Nephron (organoid): Measurements from ENCODE around the gene ABHD17A.
A peak's percentile ranks its signal among the peaks of the same experiment; 100 is the strongest.

Experiments used
- H3K27ac Mint-ChIP-seq, 3 experiments: 2 replicates each; pipeline ENCODE4 v1.8.0; 2020; ENCODE audit warnings: mixed read lengths in 3 of 3, mild to moderate bottlenecking in 2 of 3, moderate library complexity in 1 of 3
- H3K27me3 Mint-ChIP-seq: 2 replicates; pipeline ENCODE4 v1.8.0; 2021; ENCODE audit warnings: low read depth, mild to moderate bottlenecking, moderate library complexity, mixed read lengths
- H3K36me3 Mint-ChIP-seq: 2 replicates; pipeline ENCODE4 v1.8.0; 2020; ENCODE audit warnings: low read depth, mixed read lengths
- H3K4me1 Mint-ChIP-seq: 2 replicates; pipeline ENCODE4 v1.8.0; 2020; ENCODE audit warnings: mixed read lengths
- H3K4me3 Mint-ChIP-seq, 3 experiments: 2 replicates each; pipeline ENCODE4 v1.8.0; 2020; ENCODE audit warnings: mild to moderate bottlenecking in 3 of 3, mixed read lengths in 3 of 3, moderate library complexity in 2 of 3
- H3K9me3 Mint-ChIP-seq: 2 replicates; pipeline ENCODE4 v1.8.0; 2020; ENCODE audit warnings: mixed read lengths
- CTCF ChIP-seq, 3 experiments: fragments of 200-600 bp; sonication (generic); IDR thresholded peaks; one replicate each; pipeline ENCODE4 v1.5.0; 2021; ENCODE audit warnings: antibody characterized with exemption in 3 of 3; ENCODE audit not compliant: unreplicated experiment in 3 of 3

The ABHD17A gene

DNA sequence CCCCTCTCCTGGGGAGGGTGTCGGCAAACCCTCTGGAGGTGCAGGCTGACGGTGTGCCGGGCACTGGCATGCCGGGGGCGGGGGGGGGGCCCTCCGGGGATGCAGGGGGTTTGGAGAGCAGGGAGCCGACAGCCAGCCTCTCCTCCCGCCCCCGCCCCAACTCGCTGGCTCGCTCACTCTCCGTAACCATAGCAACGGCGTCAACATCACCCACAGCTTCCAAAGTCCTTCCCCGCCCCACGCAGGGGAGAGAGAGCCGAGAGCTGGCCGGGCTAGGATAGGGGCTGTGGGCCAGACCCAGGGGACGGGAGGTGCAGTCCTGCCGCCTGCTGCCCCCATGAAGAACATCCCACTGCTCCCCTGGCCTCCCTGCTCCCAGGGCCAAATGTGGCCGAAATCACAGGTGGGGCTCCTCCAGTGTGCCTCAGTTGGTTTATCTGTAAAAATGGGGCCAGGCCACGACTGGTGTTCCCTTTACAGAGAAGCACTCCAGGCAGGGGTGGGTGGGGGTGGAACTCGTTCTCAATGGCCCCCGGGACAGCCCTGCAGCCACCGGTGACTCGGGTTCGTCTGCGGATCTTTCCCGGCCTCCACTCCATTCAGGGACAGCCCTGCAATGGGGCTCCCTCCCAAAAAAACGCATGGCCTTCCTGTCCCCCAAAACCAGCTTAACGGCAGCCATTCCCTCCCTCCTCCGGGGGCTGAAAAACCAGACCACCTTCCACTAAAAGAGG lies 25.1 kb downstream of the ABHD17A start:
- Mint-ChIP-seq H3K27ac (no peak overlapping the region), H3K9me3 (no peaks in the 10 kb centered on the region), H3K4me3 (peak overlapping the region; percentile 34 to 91 (median 88)), H3K27me3 (peaks cover 10% of the 10 kb centered on the region), H3K36me3 (no peaks in the 10 kb centered on the region), H3K4me1 (peaks cover 26% of the 10 kb centered on the region)
- TF ChIP-seq CTCF (IDR thresholded peaks at IDR 0.05; ENCODE audit: unreplicated experiment in 3 of 3): no peak

- H3K36me3 Mint-ChIP-seq: no peaks in the 10 kb centered on the region
- TF ChIP-seq CTCF (IDR thresholded peaks at IDR 0.05; ENCODE audit: unreplicated experiment in 3 of 3): no peak
- peak overlapping the region; percentile 6 to 89 (median 73) for H3K27ac Mint-ChIP-seq
- no peaks in the 10 kb centered on the region for H3K9me3 Mint-ChIP-seq
- H3K4me3 Mint-ChIP-seq: peak overlapping the region; percentile 62 to 82 (median 76)
- H3K27me3 Mint-ChIP-seq: peaks cover 10% of the 10 kb centered on the region
- peaks cover 34% of the 10 kb centered on the region for H3K4me1 Mint-ChIP-seq
Observed at GRCh38 chr19:1859331-1859781, 25.9 kb downstream of the ABHD17A start.

GRCh38 chr19:1858412-1859081 lies 26.7 kb downstream of the ABHD17A start:
- peaks cover 35% of the 10 kb centered on the region for H3K4me1 Mint-ChIP-seq

GRCh38 chr19:1857648-1858326 lies 27.5 kb downstream of the ABHD17A start:
- no peaks in the 10 kb centered on the region for H3K36me3 Mint-ChIP-seq

More at GRCh38 chr19:1858412-1859081, 26.7 kb downstream of the ABHD17A start:
- H3K9me3 Mint-ChIP-seq: no peaks in the 10 kb centered on the region
- TF ChIP-seq CTCF (IDR thresholded peaks at IDR 0.05; ENCODE audit: unreplicated experiment in 3 of 3): no peak
- H3K27ac Mint-ChIP-seq: peak overlapping the region in 1 of 3 experiments; percentile 25
- H3K27me3 Mint-ChIP-seq: peaks cover 10% of the 10 kb centered on the region
- H3K36me3 Mint-ChIP-seq: no peaks in the 10 kb centered on the region
- H3K4me3 Mint-ChIP-seq: peak overlapping the region; percentile 21 to 55 (median 31)

More at GRCh38 chr19:1857648-1858326, 27.5 kb downstream of the ABHD17A start:
- Mint-ChIP-seq H3K4me3 (peak overlapping the region; percentile 31 to 55 (median 44)), H3K27ac (peak overlapping the region in 1 of 3 experiments; percentile 25), H3K27me3 (peaks cover 10% of the 10 kb centered on the region), H3K4me1 (peaks cover 38% of the 10 kb centered on the region), H3K9me3 (no peaks in the 10 kb centered on the region)
- TF ChIP-seq CTCF (IDR thresholded peaks at IDR 0.05; ENCODE audit: unreplicated experiment in 3 of 3): no peak
